Measurements from ENCODE around the gene SPSB1.

The SPSB1 gene

GRCh38 chr1:9279172-9279840 lies 13.4 kb upstream of the SPSB1 start:
- DNase-seq (ENCODE audit: low spot score) = no peak

- DNase-seq (ENCODE audit: low spot score) = peak; percentile 97
Measured at GRCh38 chr1:9280015-9280860, 12.5 kb upstream of the SPSB1 start.

GRCh38 chr1:9281071-9281827 lies 11.4 kb upstream of the SPSB1 start:
- peak; percentile 72 for DNase-seq (ENCODE audit: low spot score)

- DNase-seq (ENCODE audit: low spot score) = peak; percentile 38
Measured at GRCh38 chr1:9281908-9282695, 10.6 kb upstream of the SPSB1 start.

- DNase-seq (ENCODE audit: low spot score) = no peak
Measured at GRCh38 chr1:9282696-9282955, 10.1 kb upstream of the SPSB1 start.

- no peak for DNase-seq (ENCODE audit: low spot score)
Measured at GRCh38 chr1:9284061-9284460, 8.6 kb upstream of the SPSB1 start.

- DNase-seq (ENCODE audit: low spot score) = no peak
Measured at GRCh38 chr1:9286556-9286955, 6.1 kb upstream of the SPSB1 start.

GRCh38 chr1:9289090-9289534 lies 3.6 kb upstream of the SPSB1 start:
- peak; percentile 36 for DNase-seq (ENCODE audit: low spot score)

GRCh38 chr1:9289711-9290485 lies 2.8 kb upstream of the SPSB1 start:
- DNase-seq (ENCODE audit: low spot score) = peak; percentile 81

GRCh38 chr1:9291914-9292360 lies 757 bp upstream of the SPSB1 start:
- no peak for DNase-seq (ENCODE audit: low spot score)

GRCh38 chr1:9293241-9293532 lies 493 bp downstream of the SPSB1 start:
- DNase-seq (ENCODE audit: low spot score) = no peak

GRCh38 chr1:9293533-9294404 lies 1.1 kb downstream of the SPSB1 start:
- DNase-seq (ENCODE audit: low spot score) = peak; percentile 80

GRCh38 chr1:9294405-9294773 lies 1.7 kb downstream of the SPSB1 start:
- peak; percentile 51 for DNase-seq (ENCODE audit: low spot score)

- peak; percentile 55 for DNase-seq (ENCODE audit: low spot score)
Measured at GRCh38 chr1:9294910-9295636, 2.4 kb downstream of the SPSB1 start.

GRCh38 chr1:9295884-9296283 lies 3.2 kb downstream of the SPSB1 start:
- no peak for DNase-seq (ENCODE audit: low spot score)

- DNase-seq (ENCODE audit: low spot score) = no peak
Measured at GRCh38 chr1:9296850-9297249, 4.2 kb downstream of the SPSB1 start.

GRCh38 chr1:9297831-9298230 lies 5.1 kb downstream of the SPSB1 start:
- no peak for DNase-seq (ENCODE audit: low spot score)

- DNase-seq (ENCODE audit: low spot score) = no peak
Measured at GRCh38 chr1:9298282-9298681, 5.6 kb downstream of the SPSB1 start.

GRCh38 chr1:9299571-9300541 lies 7.2 kb downstream of the SPSB1 start:
- DNase-seq (ENCODE audit: low spot score) = peak; percentile 67
